Suprapubic skin (tissue), 4 donors: ENCODE measurements around the gene CDK19.

Experiments used
- EP300 ChIP-seq: sonication (generic); formaldehyde crosslinking; IDR thresholded peaks from one replicate; pipeline ENCODE4 v1.6.1; 2017; ENCODE audit warnings: antibody characterized with exemption
- POLR2A ChIP-seq, 2 donors: fragments of 450-650 bp; IDR thresholded peaks; one replicate each; pipeline ENCODE4 v1.6.1; 2017; ENCODE audit warnings: antibody characterized with exemption in 2 of 2, mild to moderate bottlenecking in 2 of 2, moderate library complexity in 2 of 2
- POLR2AphosphoS5 ChIP-seq, 3 donors: sonication (generic); formaldehyde crosslinking; IDR thresholded peaks; one replicate each; pipeline ENCODE4 v1.6.1; 2017; ENCODE audit warnings: antibody characterized with exemption in 3 of 3
- TF ChIP-seq, protein P1 (sequence below), 2 donors: fragments of 200-600 bp in 1 of 2; fragments of 450-650 bp in 1 of 2; sonication (generic) in 1 of 2; IDR thresholded peaks; one replicate each; pipeline ENCODE4 v1.5.1; 2016 to 2019; ENCODE audit warnings: antibody characterized with exemption in 2 of 2, mild to moderate bottlenecking in 1 of 2, moderate library complexity in 1 of 2

GRCh38 chr6:110833831-110834230 lies 18.6 kb upstream of the CDK19 start:
- TF ChIP-seq POLR2AphosphoS5 (IDR thresholded peaks at IDR 0.05) (no peak), EP300 (no peak), POLR2A (IDR thresholded peaks at IDR 0.05) (no peak)
- TF ChIP-seq, protein P1, sequence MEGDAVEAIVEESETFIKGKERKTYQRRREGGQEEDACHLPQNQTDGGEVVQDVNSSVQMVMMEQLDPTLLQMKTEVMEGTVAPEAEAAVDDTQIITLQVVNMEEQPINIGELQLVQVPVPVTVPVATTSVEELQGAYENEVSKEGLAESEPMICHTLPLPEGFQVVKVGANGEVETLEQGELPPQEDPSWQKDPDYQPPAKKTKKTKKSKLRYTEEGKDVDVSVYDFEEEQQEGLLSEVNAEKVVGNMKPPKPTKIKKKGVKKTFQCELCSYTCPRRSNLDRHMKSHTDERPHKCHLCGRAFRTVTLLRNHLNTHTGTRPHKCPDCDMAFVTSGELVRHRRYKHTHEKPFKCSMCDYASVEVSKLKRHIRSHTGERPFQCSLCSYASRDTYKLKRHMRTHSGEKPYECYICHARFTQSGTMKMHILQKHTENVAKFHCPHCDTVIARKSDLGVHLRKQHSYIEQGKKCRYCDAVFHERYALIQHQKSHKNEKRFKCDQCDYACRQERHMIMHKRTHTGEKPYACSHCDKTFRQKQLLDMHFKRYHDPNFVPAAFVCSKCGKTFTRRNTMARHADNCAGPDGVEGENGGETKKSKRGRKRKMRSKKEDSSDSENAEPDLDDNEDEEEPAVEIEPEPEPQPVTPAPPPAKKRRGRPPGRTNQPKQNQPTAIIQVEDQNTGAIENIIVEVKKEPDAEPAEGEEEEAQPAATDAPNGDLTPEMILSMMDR (IDR thresholded peaks at IDR 0.05), result no peak
